ENCODE results near the gene DPF3. TPM values are rescaled to one million over a fixed set of nuclear protein-coding genes. Genes with fewer than 3 reads are reported as not detected.

DPF3 gene
- polyA plus RNA-seq, 3 donors, result 3.8 to 4.8 (median 3.9) TPM

- no peak for DNase-seq (ENCODE audit: extremely low read depth in 1 of 11, low read depth in 9 of 11, low spot score in 4 of 11)
Measured at GRCh38 chr14:72711936-72712335, 182.0 kb downstream of the DPF3 start.

- DNase-seq (ENCODE audit: extremely low read depth in 1 of 11, low read depth in 9 of 11, low spot score in 4 of 11), result no peak
Measured at GRCh38 chr14:72709916-72710611, 183.8 kb downstream of the DPF3 start.

GRCh38 chr14:72708708-72709475 lies 185.0 kb downstream of the DPF3 start:
- no peak for DNase-seq (ENCODE audit: extremely low read depth in 1 of 11, low read depth in 9 of 11, low spot score in 4 of 11)

GRCh38 chr14:72708222-72708621 lies 185.7 kb downstream of the DPF3 start:
- no peak for DNase-seq (ENCODE audit: extremely low read depth in 1 of 11, low read depth in 9 of 11, low spot score in 4 of 11)

GRCh38 chr14:72706485-72706884 lies 187.4 kb downstream of the DPF3 start:
- no peak for DNase-seq (ENCODE audit: extremely low read depth in 1 of 11, low read depth in 9 of 11, low spot score in 4 of 11)

GRCh38 chr14:72704502-72704901 lies 189.4 kb downstream of the DPF3 start:
- no peak for DNase-seq (ENCODE audit: extremely low read depth in 1 of 11, low read depth in 9 of 11, low spot score in 4 of 11)

GRCh38 chr14:72701605-72702004 lies 192.3 kb downstream of the DPF3 start:
- DNase-seq (ENCODE audit: extremely low read depth in 1 of 11, low read depth in 9 of 11, low spot score in 4 of 11), result no peak

GRCh38 chr14:72701237-72701565 lies 192.7 kb downstream of the DPF3 start:
- no peak for DNase-seq (ENCODE audit: extremely low read depth in 1 of 11, low read depth in 9 of 11, low spot score in 4 of 11)

GRCh38 chr14:72700338-72701236 lies 193.3 kb downstream of the DPF3 start:
- no peak for DNase-seq (ENCODE audit: extremely low read depth in 1 of 11, low read depth in 9 of 11, low spot score in 4 of 11)

- no peak for DNase-seq (ENCODE audit: extremely low read depth in 1 of 11, low read depth in 9 of 11, low spot score in 4 of 11)
Measured at GRCh38 chr14:72699852-72700257, 194.0 kb downstream of the DPF3 start.

GRCh38 chr14:72699443-72699842 lies 194.5 kb downstream of the DPF3 start:
- no peak for DNase-seq (ENCODE audit: extremely low read depth in 1 of 11, low read depth in 9 of 11, low spot score in 4 of 11)

- no peak for DNase-seq (ENCODE audit: extremely low read depth in 1 of 11, low read depth in 9 of 11, low spot score in 4 of 11)
Measured at GRCh38 chr14:72692696-72693095, 201.2 kb downstream of the DPF3 start.

GRCh38 chr14:72690324-72690723 lies 203.6 kb downstream of the DPF3 start:
- no peak for DNase-seq (ENCODE audit: extremely low read depth in 1 of 11, low read depth in 9 of 11, low spot score in 4 of 11)

GRCh38 chr14:72688990-72689671 lies 204.8 kb downstream of the DPF3 start:
- DNase-seq (ENCODE audit: extremely low read depth in 1 of 11, low read depth in 9 of 11, low spot score in 4 of 11), result no peak

GRCh38 chr14:72686832-72687231 lies 207.1 kb downstream of the DPF3 start:
- DNase-seq (ENCODE audit: extremely low read depth in 1 of 11, low read depth in 9 of 11, low spot score in 4 of 11), result no peak

GRCh38 chr14:72686101-72686500 lies 207.8 kb downstream of the DPF3 start:
- no peak for DNase-seq (ENCODE audit: extremely low read depth in 1 of 11, low read depth in 9 of 11, low spot score in 4 of 11)

- DNase-seq (ENCODE audit: extremely low read depth in 1 of 11, low read depth in 9 of 11, low spot score in 4 of 11), result no peak
Measured at GRCh38 chr14:72685456-72685855, 208.4 kb downstream of the DPF3 start.

GRCh38 chr14:72683787-72684186 lies 210.1 kb downstream of the DPF3 start:
- no peak for DNase-seq (ENCODE audit: extremely low read depth in 1 of 11, low read depth in 9 of 11, low spot score in 4 of 11)

GRCh38 chr14:72682188-72682587 lies 211.7 kb downstream of the DPF3 start:
- DNase-seq (ENCODE audit: extremely low read depth in 1 of 11, low read depth in 9 of 11, low spot score in 4 of 11), result no peak
